Measurements from ENCODE around the gene SUMF1.
A peak's percentile ranks its signal among the peaks of the same experiment; 100 is the strongest.

Gene SUMF1

GRCh38 chr3:4356546-4357410 lies 110.3 kb downstream of the SUMF1 start:
- no peak overlapping the region for H4K91ac ChIP-seq (ENCODE audit: low read length)
- H3K4ac ChIP-seq (ENCODE audit: low read depth in 1 of 2, low read length in 2 of 2), result no peak overlapping the region
- H4K8ac ChIP-seq (ENCODE audit: low read length), result no peak overlapping the region
- peaks cover 3 to 5% of the 10 kb centered on the region in 2 experiments for H3K36me3 ChIP-seq (ENCODE audit: control insufficient read depth in 1 of 2, insufficient read depth in 2 of 2, low read depth in 1 of 2, low read length in 2 of 2)
- no peaks in the 10 kb centered on the region for H3K27me3 ChIP-seq (ENCODE audit: control insufficient read depth in 1 of 2, insufficient read depth in 1 of 2, low read length in 2 of 2)
- H2BK120ac ChIP-seq (ENCODE audit: low read depth, low read length), result no peak overlapping the region
- no peak overlapping the region for H3K27ac ChIP-seq (ENCODE audit: low read length, poor library complexity, severe bottlenecking)
- peaks cover 5% of the 10 kb centered on the region for H3K4me1 ChIP-seq (ENCODE audit: control insufficient read depth, insufficient read depth, low read depth, low read length)
- WGBS, result 93% methylated on average over 8 of the region's 10 CpGs
- no peak overlapping the region for H3K4me2 ChIP-seq (ENCODE audit: low read length, poor library complexity, severe bottlenecking)
- no peak overlapping the region for H2BK5ac ChIP-seq (ENCODE audit: low read depth, low read length, poor library complexity, severe bottlenecking)
- no peaks in the 10 kb centered on the region for H3K79me1 ChIP-seq (replicated peaks; ENCODE audit: low read length, poor library complexity, severe bottlenecking)
- no peak overlapping the region for H3K4me3 ChIP-seq (ENCODE audit: insufficient read depth in 1 of 2, low read depth in 1 of 2, low read length in 2 of 2)
- no peak for DNase-seq
- H3K14ac ChIP-seq (ENCODE audit: low read length in 2 of 2), result no peak overlapping the region
- H2AK5ac ChIP-seq (ENCODE audit: low read length, severe bottlenecking), result no peak overlapping the region
- H2BK15ac ChIP-seq (ENCODE audit: low read depth, poor library complexity, severe bottlenecking), result no peak overlapping the region
- no peak overlapping the region for H3K18ac ChIP-seq (ENCODE audit: low read depth in 1 of 2, low read length in 2 of 2)
- no peak overlapping the region for H3K23ac ChIP-seq (ENCODE audit: low read length in 2 of 2)
- H2AFZ ChIP-seq (ENCODE audit: low read depth, low read length), result no peak overlapping the region
- H3K9me3 ChIP-seq (ENCODE audit: control insufficient read depth, low read length), result no peaks in the 10 kb centered on the region
- H2BK12ac ChIP-seq (ENCODE audit: low read length in 2 of 2), result no peak overlapping the region
- H3K9ac ChIP-seq (ENCODE audit: low read length), result no peak overlapping the region

- Histone ChIP-seq H2BK12ac (ENCODE audit: low read length in 2 of 2) (no peak overlapping the region), H4K91ac (ENCODE audit: low read length) (no peak overlapping the region), H3K4me3 (ENCODE audit: insufficient read depth in 1 of 2, low read depth in 1 of 2, low read length in 2 of 2) (no peak overlapping the region), H3K27me3 (ENCODE audit: control insufficient read depth in 1 of 2, insufficient read depth in 1 of 2, low read length in 2 of 2) (no peaks in the 10 kb centered on the region), H2BK120ac (ENCODE audit: low read depth, low read length) (no peak overlapping the region), H3K4ac (ENCODE audit: low read depth in 1 of 2, low read length in 2 of 2) (no peak overlapping the region), H2AK5ac (ENCODE audit: low read length, severe bottlenecking) (no peak overlapping the region), H3K14ac (ENCODE audit: low read length in 2 of 2) (no peak overlapping the region), H2AFZ (ENCODE audit: low read depth, low read length) (no peak overlapping the region), H3K9ac (ENCODE audit: low read length) (no peak overlapping the region), H3K18ac (ENCODE audit: low read depth in 1 of 2, low read length in 2 of 2) (no peak overlapping the region), H3K4me2 (ENCODE audit: low read length, poor library complexity, severe bottlenecking) (no peak overlapping the region), H3K36me3 (ENCODE audit: control insufficient read depth in 1 of 2, insufficient read depth in 2 of 2, low read depth in 1 of 2, low read length in 2 of 2) (no peaks in the 10 kb centered on the region), H3K9me3 (ENCODE audit: control insufficient read depth, low read length) (no peaks in the 10 kb centered on the region), H3K23ac (ENCODE audit: low read length in 2 of 2) (no peak overlapping the region), H4K8ac (ENCODE audit: low read length) (no peak overlapping the region), H3K79me1 (replicated peaks; ENCODE audit: low read length, poor library complexity, severe bottlenecking) (no peaks in the 10 kb centered on the region), H2BK15ac (ENCODE audit: low read depth, poor library complexity, severe bottlenecking) (no peak overlapping the region), H3K27ac (ENCODE audit: low read length, poor library complexity, severe bottlenecking) (peak overlapping the region; percentile 31), H2BK5ac (ENCODE audit: low read depth, low read length, poor library complexity, severe bottlenecking) (no peak overlapping the region), H3K4me1 (ENCODE audit: control insufficient read depth, insufficient read depth, low read depth, low read length) (peaks cover 5% of the 10 kb centered on the region)
- 99% methylated on average over 6 of the region's 6 CpGs for WGBS
- no peak for DNase-seq
These were observed 110.9 kb downstream of the SUMF1 start for GRCh38 chr3:4356220-4356540.

GRCh38 chr3:4355401-4356219 lies 111.5 kb downstream of the SUMF1 start:
- 85% methylated on average over 5 of the region's 6 CpGs for WGBS
- Histone ChIP-seq H3K79me1 (replicated peaks; ENCODE audit: low read length, poor library complexity, severe bottlenecking) (no peaks in the 10 kb centered on the region), H3K4me3 (ENCODE audit: insufficient read depth in 1 of 2, low read depth in 1 of 2, low read length in 2 of 2) (no peak overlapping the region), H2BK120ac (ENCODE audit: low read depth, low read length) (no peak overlapping the region), H2AK5ac (ENCODE audit: low read length, severe bottlenecking) (no peak overlapping the region), H3K4me2 (ENCODE audit: low read length, poor library complexity, severe bottlenecking) (no peak overlapping the region), H3K23ac (ENCODE audit: low read length in 2 of 2) (no peak overlapping the region), H2BK15ac (ENCODE audit: low read depth, poor library complexity, severe bottlenecking) (no peak overlapping the region), H2BK5ac (ENCODE audit: low read depth, low read length, poor library complexity, severe bottlenecking) (no peak overlapping the region), H3K4me1 (ENCODE audit: control insufficient read depth, insufficient read depth, low read depth, low read length) (peaks cover 5% of the 10 kb centered on the region), H3K14ac (ENCODE audit: low read length in 2 of 2) (no peak overlapping the region), H3K27ac (ENCODE audit: low read length, poor library complexity, severe bottlenecking) (peak overlapping the region; percentile 52), H3K36me3 (ENCODE audit: control insufficient read depth in 1 of 2, insufficient read depth in 2 of 2, low read depth in 1 of 2, low read length in 2 of 2) (no peaks in the 10 kb centered on the region), H3K18ac (ENCODE audit: low read depth in 1 of 2, low read length in 2 of 2) (no peak overlapping the region), H2AFZ (ENCODE audit: low read depth, low read length) (no peak overlapping the region), H2BK12ac (ENCODE audit: low read length in 2 of 2) (no peak overlapping the region), H3K4ac (ENCODE audit: low read depth in 1 of 2, low read length in 2 of 2) (no peak overlapping the region), H3K27me3 (ENCODE audit: control insufficient read depth in 1 of 2, insufficient read depth in 1 of 2, low read length in 2 of 2) (no peaks in the 10 kb centered on the region), H4K91ac (ENCODE audit: low read length) (no peak overlapping the region), H3K9me3 (ENCODE audit: control insufficient read depth, low read length) (no peaks in the 10 kb centered on the region), H4K8ac (ENCODE audit: low read length) (no peak overlapping the region), H3K9ac (ENCODE audit: low read length) (no peak overlapping the region)
- DNase-seq, result no peak

- H2BK12ac ChIP-seq (ENCODE audit: low read length in 2 of 2), result no peak overlapping the region
- H3K4me2 ChIP-seq (ENCODE audit: low read length, poor library complexity, severe bottlenecking), result no peak overlapping the region
- no peak overlapping the region for H4K8ac ChIP-seq (ENCODE audit: low read length)
- no peaks in the 10 kb centered on the region for H3K36me3 ChIP-seq (ENCODE audit: control insufficient read depth in 1 of 2, insufficient read depth in 2 of 2, low read depth in 1 of 2, low read length in 2 of 2)
- no peaks in the 10 kb centered on the region for H3K9me3 ChIP-seq (ENCODE audit: control insufficient read depth, low read length)
- H3K4me3 ChIP-seq (ENCODE audit: insufficient read depth in 1 of 2, low read depth in 1 of 2, low read length in 2 of 2), result no peak overlapping the region
- H3K4ac ChIP-seq (ENCODE audit: low read depth in 1 of 2, low read length in 2 of 2), result no peak overlapping the region
- no peak overlapping the region for H3K27ac ChIP-seq (ENCODE audit: low read length, poor library complexity, severe bottlenecking)
- no peak overlapping the region for H2AFZ ChIP-seq (ENCODE audit: low read depth, low read length)
- H4K91ac ChIP-seq (ENCODE audit: low read length), result no peak overlapping the region
- WGBS, result 95% methylated on average over 4 of the region's 4 CpGs
- no peak for DNase-seq
- no peaks in the 10 kb centered on the region for H3K79me1 ChIP-seq (replicated peaks; ENCODE audit: low read length, poor library complexity, severe bottlenecking)
- peaks cover 5% of the 10 kb centered on the region for H3K4me1 ChIP-seq (ENCODE audit: control insufficient read depth, insufficient read depth, low read depth, low read length)
- no peak overlapping the region for H2AK5ac ChIP-seq (ENCODE audit: low read length, severe bottlenecking)
- no peaks in the 10 kb centered on the region for H3K27me3 ChIP-seq (ENCODE audit: control insufficient read depth in 1 of 2, insufficient read depth in 1 of 2, low read length in 2 of 2)
- H3K18ac ChIP-seq (ENCODE audit: low read depth in 1 of 2, low read length in 2 of 2), result no peak overlapping the region
- no peak overlapping the region for H3K23ac ChIP-seq (ENCODE audit: low read length in 2 of 2)
- no peak overlapping the region for H2BK15ac ChIP-seq (ENCODE audit: low read depth, poor library complexity, severe bottlenecking)
- H2BK120ac ChIP-seq (ENCODE audit: low read depth, low read length), result no peak overlapping the region
- H3K9ac ChIP-seq (ENCODE audit: low read length), result peak overlapping the region; percentile 91
- H3K14ac ChIP-seq (ENCODE audit: low read length in 2 of 2), result no peak overlapping the region
- no peak overlapping the region for H2BK5ac ChIP-seq (ENCODE audit: low read depth, low read length, poor library complexity, severe bottlenecking)
These were observed 115.2 kb downstream of the SUMF1 start for GRCh38 chr3:4351872-4352271.
